ENCODE data around the gene MRPL12. TPM values are rescaled to one million over a fixed set of nuclear protein-coding genes. Genes with fewer than 3 reads are reported as not detected.
"Not testable (repeated sequence)": the region's sequence is repeated elsewhere in the genome, so short reads cannot be mapped to it uniquely, and the experiment has no call there.

The MRPL12 gene
- total RNA-seq, 1 experiment from 2014 or later: 139 TPM

- no peaks in the 10 kb centered on the region for H3K36me3 Mint-ChIP-seq
- CTCF ChIA-PET: interaction anchor here (1.0 to 1.5 kb wide), 2 partner anchors 70 to 87 kb away, joined by 3 read pairs; no protein-coding TSS in a partner anchor
- no peak for ATAC-seq
Measured at GRCh38 chr17:81738801-81739393, 35.7 kb downstream of the MRPL12 start.

GRCh38 chr17:81739593-81739992 lies 36.4 kb downstream of the MRPL12 start:
- ATAC-seq; H3K27ac Mint-ChIP-seq; POLR2A ChIA-PET; DNase-seq (ENCODE audit: low spot score); H3K27me3 Mint-ChIP-seq (ENCODE audit: low read depth); H3K36me3 Mint-ChIP-seq; H3K4me1 Mint-ChIP-seq; H3K9me3 Mint-ChIP-seq; H3K4me3 Mint-ChIP-seq: not testable (repeated sequence)
- CTCF ChIA-PET: interaction anchor here (1.5 kb wide), 1 partner anchor 86 kb away, joined by 3 read pairs; no protein-coding TSS in a partner anchor

More at GRCh38 chr17:81738801-81739393, 35.7 kb downstream of the MRPL12 start:
- TF ChIP-seq USF1 (CRISPR knock-in tag; IDR thresholded peaks at IDR 0.05) (no peak), JUN (CRISPR knock-in tag; IDR thresholded peaks at IDR 0.05) (no peak)
- no peak for DNase-seq (ENCODE audit: low spot score)
- no peak overlapping the region for H3K4me3 Mint-ChIP-seq
- H3K27ac Mint-ChIP-seq: no peak overlapping the region
- POLR2A ChIA-PET: no interaction called here
- H3K27me3 Mint-ChIP-seq (ENCODE audit: low read depth): no peaks in the 10 kb centered on the region
- no peaks in the 10 kb centered on the region for H3K9me3 Mint-ChIP-seq
- H3K4me1 Mint-ChIP-seq: peaks cover 3% of the 10 kb centered on the region; the same call in 1 of the 2 replicates

GRCh38 chr17:81740395-81740961 lies 37.3 kb downstream of the MRPL12 start:
- Mint-ChIP-seq H3K27ac (no peak overlapping the region), H3K4me1 (peaks cover 3% of the 10 kb centered on the region; the same call in 1 of the 2 replicates), H3K36me3 (no peaks in the 10 kb centered on the region), H3K9me3 (no peaks in the 10 kb centered on the region), H3K27me3 (ENCODE audit: low read depth) (no peaks in the 10 kb centered on the region), H3K4me3 (no peak overlapping the region)
- no peak for TF ChIP-seq AFF4 (CRISPR knock-in tag; IDR thresholded peaks at IDR 0.05; ENCODE audit: borderline replicate concordance)
- TF ChIP-seq GABPB1 (CRISPR knock-in tag; IDR thresholded peaks at IDR 0.05): no peak
- TF ChIP-seq SOX15 (CRISPR knock-in tag; IDR thresholded peaks at IDR 0.05): no peak
- no peak for TF ChIP-seq ZNF423 (CRISPR knock-in tag; IDR thresholded peaks at IDR 0.05)
- TF ChIP-seq SMAD3 (CRISPR knock-in tag; IDR thresholded peaks at IDR 0.05; ENCODE audit: borderline replicate concordance): no peak
- TF ChIP-seq PREB (CRISPR knock-in tag; IDR thresholded peaks at IDR 0.05; ENCODE audit: borderline replicate concordance): no peak
- TF ChIP-seq GRHL2 (CRISPR knock-in tag; IDR thresholded peaks at IDR 0.05; ENCODE audit: insufficient replicate concordance, severe bottlenecking): no peak
- no peak for TF ChIP-seq ZNF532 (CRISPR knock-in tag; IDR thresholded peaks at IDR 0.05; ENCODE audit: borderline replicate concordance)
- TF ChIP-seq CBFB (CRISPR knock-in tag; IDR thresholded peaks at IDR 0.05; ENCODE audit: low read depth): no peak
- ATAC-seq (no peak), DNase-seq (ENCODE audit: low spot score) (no peak)
- CTCF ChIA-PET: interaction anchor here (0.8 kb wide), 1 partner anchor 280 kb away, joined by 4 read pairs; no protein-coding TSS in a partner anchor
- POLR2A ChIA-PET: no interaction called here

Data from WTC11 (cell line).